H9 (cell line): ENCODE data around the gene PLXNA4. TPM values are rescaled to one million over a fixed set of nuclear protein-coding genes. Genes with fewer than 3 reads are reported as not detected.

Experiments used
- DNase-seq: peaks from one replicate; pipeline ENCODE4 v3.0.0-alpha.2; 2017
- H2AFZ ChIP-seq: one replicate; pipeline ENCODE4 v1.6.1; 2013; ENCODE audit warnings: mild to moderate bottlenecking, low read length, control low read depth, moderate library complexity
- H2AK5ac ChIP-seq: 2 replicates; pipeline ENCODE4 v1.6.1; 2013; ENCODE audit warnings: low read length, control low read depth, mixed read lengths; ENCODE audit not compliant: insufficient read length
- H2BK120ac ChIP-seq: one replicate; pipeline ENCODE4 v1.6.1; 2013; ENCODE audit warnings: low read depth, mild to moderate bottlenecking, low read length, control low read depth, inconsistent platforms; ENCODE audit not compliant: poor library complexity, severe bottlenecking
- H2BK12ac ChIP-seq: 2 replicates; pipeline ENCODE4 v1.6.1; 2013; ENCODE audit warnings: low read length, control low read depth, mixed read lengths, low read depth; ENCODE audit not compliant: insufficient read length
- H2BK15ac ChIP-seq: 2 replicates; pipeline ENCODE4 v1.6.1; 2013; ENCODE audit warnings: low read depth, low read length, control low read depth
- H2BK20ac ChIP-seq: one replicate; pipeline ENCODE4 v1.6.1; 2013; ENCODE audit warnings: low read depth, mild to moderate bottlenecking, low read length, control low read depth, inconsistent platforms; ENCODE audit not compliant: poor library complexity, severe bottlenecking
- H2BK5ac ChIP-seq: 2 replicates; pipeline ENCODE4 v1.6.1; 2013; ENCODE audit warnings: low read length, control low read depth, mixed read lengths; ENCODE audit not compliant: insufficient read length
- H3K14ac ChIP-seq: 2 replicates; pipeline ENCODE4 v1.6.1; 2013; ENCODE audit warnings: low read length, control low read depth; ENCODE audit not compliant: insufficient read depth
- H3K18ac ChIP-seq: 2 replicates; pipeline ENCODE4 v1.6.1; 2013; ENCODE audit warnings: low read depth, mild to moderate bottlenecking, mixed read lengths, low read length, control low read depth; ENCODE audit not compliant: insufficient read length
- H3K23ac ChIP-seq: 2 replicates; pipeline ENCODE4 v1.6.1; 2013; ENCODE audit warnings: low read length, control low read depth, mixed read lengths, low read depth; ENCODE audit not compliant: insufficient read length
- H3K23me2 ChIP-seq: 2 replicates; pipeline ENCODE4 v1.6.1; 2013; ENCODE audit warnings: low read depth, mild to moderate bottlenecking, mixed read lengths, low read length, control low read depth; ENCODE audit not compliant: insufficient read length, poor library complexity, severe bottlenecking
- H3K27ac ChIP-seq: 2 replicates; pipeline ENCODE4 v1.5.1; 2013; ENCODE audit warnings: low read length, control low read depth, mixed read lengths, low read depth; ENCODE audit not compliant: insufficient read length
- H3K27me3 ChIP-seq: 2 replicates; pipeline ENCODE4 v1.6.1; 2013; ENCODE audit warnings: low read length, control low read depth, inconsistent platforms; ENCODE audit not compliant: insufficient read depth
- H3K4ac ChIP-seq: 2 replicates; pipeline ENCODE4 v1.6.1; 2013; ENCODE audit warnings: low read depth, mild to moderate bottlenecking, control low read depth, inconsistent platforms, low read length, moderate library complexity
- H3K4me1 ChIP-seq: 2 replicates; pipeline ENCODE4 v1.6.1; 2013; ENCODE audit warnings: low read length, control low read depth, inconsistent platforms; ENCODE audit not compliant: insufficient read depth
- H3K4me2 ChIP-seq: 2 replicates; pipeline ENCODE4 v1.6.1; 2013; ENCODE audit warnings: low read length, control low read depth, mixed read lengths; ENCODE audit not compliant: insufficient read length, insufficient read depth
- H3K56ac ChIP-seq: 2 replicates; pipeline ENCODE4 v1.6.1; 2013; ENCODE audit warnings: low read depth, mild to moderate bottlenecking, mixed read lengths, low read length, control low read depth; ENCODE audit not compliant: insufficient read length
- H3K79me1 ChIP-seq: 2 replicates; pipeline ENCODE4 v1.6.1; 2013; ENCODE audit warnings: low read depth, mild to moderate bottlenecking, moderate library complexity, low read length, control low read depth, inconsistent platforms; ENCODE audit not compliant: insufficient read depth, poor library complexity, severe bottlenecking
- H3K79me2 ChIP-seq: 2 replicates; pipeline ENCODE4 v1.6.1; 2013; ENCODE audit warnings: low read length, control low read depth, inconsistent platforms; ENCODE audit not compliant: insufficient read depth
- H3K9ac ChIP-seq: 2 replicates; pipeline ENCODE4 v1.6.1; 2013; ENCODE audit warnings: low read length, control low read depth, mixed read lengths; ENCODE audit not compliant: insufficient read length; ENCODE audit errors: extremely low read depth
- H3K9me3 ChIP-seq: one replicate; pipeline ENCODE4 v1.6.1; 2013; ENCODE audit warnings: low read depth, low read length, inconsistent platforms; ENCODE audit not compliant: control insufficient read depth
- H3T11ph ChIP-seq: one replicate; pipeline ENCODE4 v1.6.1; 2013; ENCODE audit warnings: mild to moderate bottlenecking, low read length, control low read depth, inconsistent platforms
- H4K20me1 ChIP-seq: one replicate; pipeline ENCODE4 v1.6.1; 2013; ENCODE audit not compliant: control insufficient read depth, insufficient read length, insufficient read depth
- H4K5ac ChIP-seq: 2 replicates; pipeline ENCODE4 v1.6.1; 2013; ENCODE audit warnings: low read depth, mild to moderate bottlenecking, mixed read lengths, low read length, control low read depth; ENCODE audit not compliant: insufficient read length
- H4K8ac ChIP-seq: replicated peaks from 2 replicates; pipeline ENCODE4 v1.6.1; 2013; ENCODE audit warnings: low read length, control low read depth, mixed read lengths, low read depth; ENCODE audit not compliant: insufficient read length
- H4K91ac ChIP-seq: 2 replicates; pipeline ENCODE4 v1.6.1; 2013; ENCODE audit warnings: low read depth, mild to moderate bottlenecking, moderate library complexity, mixed read lengths, low read length, control low read depth; ENCODE audit not compliant: insufficient read length
- H3K27ac Mint-ChIP-seq, 3 experiments: 2 replicates in 2 of 3; 3 replicates in 1 of 3; pipeline ENCODE4 v1.8.0; 2020 to 2021; ENCODE audit warnings: mixed read lengths in 3 of 3, mild to moderate bottlenecking in 1 of 3, moderate library complexity in 1 of 3
- H3K27me3 Mint-ChIP-seq: 2 replicates; pipeline ENCODE4 v1.8.0; 2021; ENCODE audit warnings: low read depth, mild to moderate bottlenecking, moderate library complexity, mixed read lengths
- H3K36me3 Mint-ChIP-seq, 3 experiments: 2 replicates in 2 of 3; 3 replicates in 1 of 3; pipeline ENCODE4 v1.8.0; 2020 to 2021; ENCODE audit warnings: low read depth in 3 of 3, mixed read lengths in 3 of 3; ENCODE audit not compliant: insufficient read depth in 1 of 3
- H3K4me1 Mint-ChIP-seq, 2 experiments: 2 replicates each; pipeline ENCODE4 v1.8.0; 2020; ENCODE audit warnings: mixed read lengths in 2 of 2
- H3K4me3 Mint-ChIP-seq, 2 experiments: 2 replicates in 1 of 2; 3 replicates in 1 of 2; pipeline ENCODE4 v1.8.0; 2020 to 2021; ENCODE audit warnings: mild to moderate bottlenecking in 2 of 2, mixed read lengths in 2 of 2, moderate library complexity in 1 of 2
- H3K9me3 Mint-ChIP-seq, 2 experiments: 2 replicates in 1 of 2; 3 replicates in 1 of 2; pipeline ENCODE4 v1.8.0; 2020; ENCODE audit warnings: mild to moderate bottlenecking in 2 of 2, mixed read lengths in 2 of 2, moderate library complexity in 1 of 2
- CTCF ChIP-seq: fragments of 200-600 bp; sonication (generic); conservative IDR thresholded peaks from 3 replicates; pipeline ENCODE4 v1.8.0; 2021; ENCODE audit warnings: antibody characterized with exemption, mild to moderate bottlenecking
- WGBS: extraction: QIAGEN DNeasy Blood & Tissue Kit; methylation state at CpG from one replicate; pipeline ENCODE4 v1.1.7; 2013; ENCODE audit warnings: missing lambda C conversion rate, low lambda C conversion rate, mixed read lengths; ENCODE audit not compliant: insufficient read length; ENCODE audit errors: extremely low coverage; 5-methylcytosine and 5-hydroxymethylcytosine counted together
- total RNA-seq: library from RNA; stranded (reverse); gene quantifications from 2 replicates; pipeline ENCODE4 v1.2.1, GENCODE V29; 2021

Gene PLXNA4
- total RNA-seq, 1 experiment from 2014 or later: 0.35 TPM

GRCh38 chr7:132404261-132404660, 172.0 kb downstream of the PLXNA4 start:
- Histone ChIP-seq H4K91ac (no peak overlapping the region), H3K23me2 (no peaks in the 10 kb centered on the region), H3K4me1 (peaks cover 5% of the 10 kb centered on the region; the same call in 1 of the 2 replicates), H3K79me2 (no peaks in the 10 kb centered on the region), H2BK15ac (no peak overlapping the region), H3T11ph (no peak overlapping the region), H4K5ac (no peak overlapping the region), H3K23ac (no peak overlapping the region), H3K18ac (no peak overlapping the region), H3K9ac (no peak overlapping the region), H2BK5ac (no peak overlapping the region), H3K9me3 (no peaks in the 10 kb centered on the region), H3K14ac (no peak overlapping the region), H4K20me1 (no peaks in the 10 kb centered on the region), H3K27me3 (no peaks in the 10 kb centered on the region), H2BK20ac (no peak overlapping the region), H2AK5ac (no peak overlapping the region), H3K79me1 (no peaks in the 10 kb centered on the region), H3K4me2 (no peak overlapping the region), H2AFZ (no peak overlapping the region), H3K4ac (no peak overlapping the region), H2BK12ac (no peak overlapping the region), H4K8ac (no peak overlapping the region), H3K27ac (no peak overlapping the region), H2BK120ac (no peak overlapping the region), H3K56ac (no peak overlapping the region)
- Mint-ChIP-seq H3K4me3 (no peak overlapping the region), H3K27ac (no peak overlapping the region), H3K27me3 (peaks cover 2% of the 10 kb centered on the region; the same call in 1 of the 2 replicates), H3K9me3 (no peaks in the 10 kb centered on the region), H3K36me3 (no peaks in the 10 kb centered on the region), H3K4me1 (peaks cover 16 to 28% of the 10 kb centered on the region in 2 experiments)
- TF ChIP-seq CTCF: no peak
- DNase-seq: no peak
- WGBS: no CpG with 5 or more reads among the region's 3 CpGs
